ENCODE measurements around the gene CPT1B. TPM values are rescaled to one million over a fixed set of nuclear protein-coding genes. Genes with fewer than 3 reads are reported as not detected.

The CPT1B gene
- total RNA-seq, 4 donors from 2014 or later, result 3.5 to 17.6 (median 8.2) TPM

- peaks cover 0 to 16% (median 13%) of the 10 kb centered on the region in 3 donors for H3K4me1 ChIP-seq
- H3K27me3 ChIP-seq, result peaks cover 0 to 42% (median 2%) of the 10 kb centered on the region in 4 donors
- DNase-seq, result no peak
- 80 to 96% methylated on average over 5 of the region's 5 CpGs for WGBS, 2 donors
- H3K36me3 ChIP-seq, result no peaks in the 10 kb centered on the region
- intact Hi-C loops (cut with DNase I), result no loop called here
- no peak overlapping the region for H3K4me3 ChIP-seq
- no peaks in the 10 kb centered on the region for H3K9me3 ChIP-seq
- no peak overlapping the region for H3K27ac ChIP-seq
- no peak for TF ChIP-seq POLR2A (IDR thresholded peaks at IDR 0.05)
- TF ChIP-seq CTCF (IDR thresholded peaks at IDR 0.05), result no peak
Measured at GRCh38 chr22:50597097-50597496, 18.9 kb upstream of the CPT1B start.

GRCh38 chr22:50595189-50595588 is 17.0 kb upstream of the CPT1B start:
- Histone ChIP-seq H3K27me3 (peaks cover 0 to 23% (median 0%) of the 10 kb centered on the region in 4 donors), H3K4me1 (peaks cover 0 to 7% (median 1%) of the 10 kb centered on the region in 3 donors), H3K27ac (no peak overlapping the region), H3K4me3 (no peak overlapping the region), H3K9me3 (no peaks in the 10 kb centered on the region), H3K36me3 (no peaks in the 10 kb centered on the region)
- 83 to 94% methylated on average over 3 of the region's 3 CpGs for WGBS, 2 donors
- no peak for TF ChIP-seq CTCF (IDR thresholded peaks at IDR 0.05)
- no peak for TF ChIP-seq POLR2A (IDR thresholded peaks at IDR 0.05)
- DNase-seq, result no peak
- intact Hi-C loops (cut with DNase I), result no loop called here

- intact Hi-C loops (cut with DNase I), result no loop called here
- Histone ChIP-seq H3K36me3 (no peaks in the 10 kb centered on the region), H3K9me3 (no peaks in the 10 kb centered on the region), H3K4me1 (peaks cover 7 to 11% (median 10%) of the 10 kb centered on the region in 3 donors), H3K27me3 (no peaks in the 10 kb centered on the region), H3K4me3 (no peak overlapping the region), H3K27ac (no peak overlapping the region)
- no peak for DNase-seq
- TF ChIP-seq CTCF (IDR thresholded peaks at IDR 0.05) (no peak), POLR2A (IDR thresholded peaks at IDR 0.05) (no peak)
- WGBS, 2 donors, result 67 to 93% methylated on average over 1 to 5 of the region's 5 CpGs
Measured at GRCh38 chr22:50587407-50587806, 9.2 kb upstream of the CPT1B start.

GRCh38 chr22:50586416-50586815 is 8.2 kb upstream of the CPT1B start:
- Histone ChIP-seq H3K27me3 (no peaks in the 10 kb centered on the region), H3K4me3 (no peak overlapping the region), H3K27ac (no peak overlapping the region), H3K36me3 (peaks cover 0 to under 1% (median 0%) of the 10 kb centered on the region in 3 donors), H3K9me3 (no peaks in the 10 kb centered on the region), H3K4me1 (peaks cover 12 to 19% (median 15%) of the 10 kb centered on the region in 3 donors)
- no peak for TF ChIP-seq POLR2A (IDR thresholded peaks at IDR 0.05)
- TF ChIP-seq CTCF (IDR thresholded peaks at IDR 0.05), result no peak
- no peak for DNase-seq
- 84 to 93% methylated on average over 4 to 5 of the region's 5 CpGs for WGBS, 2 donors
- intact Hi-C loops (cut with DNase I), result no loop called here

GRCh38 chr22:50585781-50586180 is 7.6 kb upstream of the CPT1B start:
- H3K36me3 ChIP-seq, result peaks cover 0 to 6% (median 6%) of the 10 kb centered on the region in 3 donors
- no peaks in the 10 kb centered on the region for H3K27me3 ChIP-seq
- WGBS, 2 donors, result 84 to 96% methylated on average over 2 to 6 of the region's 8 CpGs
- intact Hi-C loops (cut with DNase I), result no loop called here
- no peak for TF ChIP-seq POLR2A (IDR thresholded peaks at IDR 0.05)
- TF ChIP-seq CTCF (IDR thresholded peaks at IDR 0.05), result no peak
- no peaks in the 10 kb centered on the region for H3K9me3 ChIP-seq
- H3K27ac ChIP-seq, result no peak overlapping the region
- peaks cover 17 to 24% (median 19%) of the 10 kb centered on the region in 3 donors for H3K4me1 ChIP-seq
- no peak overlapping the region for H3K4me3 ChIP-seq
- DNase-seq, result no peak

Data from esophagus squamous epithelium (tissue), 5 donors.